Left colon (tissue), 2 donors: ENCODE data around the gene KIF23. TPM values are rescaled to one million over a fixed set of nuclear protein-coding genes. Genes with fewer than 3 reads are reported as not detected.
A peak's percentile ranks its signal among the peaks of the same experiment; 100 is the strongest.
"Not testable (repeated sequence)": the region's sequence is repeated elsewhere in the genome, so short reads cannot be mapped to it uniquely, and the experiment has no call there.

ENCODE experiments used
- ATAC-seq: fragments of 200-7000 bp; cut with Tn5 transposase; one replicate; pipeline ENCODE4 v1.9.1; 2020; ENCODE audit warnings: mild to moderate bottlenecking, moderate library complexity
- DNase-seq, 2 donors: peaks; one replicate each; pipeline ENCODE4 v3.0.0-alpha.2; 2020
- intact Hi-C, 2 donors: fragments of 100-400 bp; cut with DNase I in 1 of 2; cut with micrococcal nuclease in 1 of 2; formaldehyde crosslinking; loops; one replicate each; pipeline versions ENCODE4 v1.11.2 to v1.14.0; 2022; cut with DNase I, micrococcal nuclease
- total RNA-seq, 2 donors: library from RNA; stranded (reverse); fragmentation: NEBNext Ultra II Directional; extraction: Animal tissue kit (Norgen Biotek cat#: 25700); gene quantifications; one replicate each; pipeline ENCODE4 v1.2.1, GENCODE V29; 2021
- donor health status: DM: no; HTN: no; CAD: no.
- donor health status: DM: yes; HTN: yes; CAD: no.

Gene KIF23
- total RNA-seq, 2 donors from 2014 or later = 4.0 to 8.7 TPM

DNA sequence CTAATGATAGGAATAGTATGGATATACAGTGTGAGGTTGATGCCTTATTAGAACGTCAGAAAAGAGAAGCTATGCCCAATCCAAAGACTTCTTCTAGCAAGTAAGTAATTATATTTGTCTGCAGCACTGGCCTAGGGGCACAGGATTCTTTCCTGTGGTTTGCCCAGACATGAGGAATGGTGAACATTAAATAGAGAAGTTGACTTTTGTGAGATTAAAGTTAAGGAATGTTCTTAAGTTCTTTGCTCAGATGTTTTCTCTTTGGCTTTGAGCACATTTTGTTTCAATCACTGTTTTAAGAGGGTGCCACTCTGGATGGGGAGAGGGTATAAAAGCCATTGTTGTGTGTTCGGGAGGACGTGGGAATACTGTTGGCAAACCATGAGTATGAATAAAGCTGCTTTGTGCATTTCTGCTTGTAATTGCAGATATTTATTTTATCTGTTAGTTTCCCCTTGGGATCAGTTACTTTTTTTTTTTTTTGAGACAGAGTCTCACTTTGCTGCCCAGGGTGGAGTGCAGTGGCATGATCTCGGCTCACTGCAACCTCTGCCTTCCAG is 8.3 kb downstream of the KIF23 start:
- ATAC-seq (no peak), DNase-seq (no peak)
- intact Hi-C loops = no loop called here

DNA sequence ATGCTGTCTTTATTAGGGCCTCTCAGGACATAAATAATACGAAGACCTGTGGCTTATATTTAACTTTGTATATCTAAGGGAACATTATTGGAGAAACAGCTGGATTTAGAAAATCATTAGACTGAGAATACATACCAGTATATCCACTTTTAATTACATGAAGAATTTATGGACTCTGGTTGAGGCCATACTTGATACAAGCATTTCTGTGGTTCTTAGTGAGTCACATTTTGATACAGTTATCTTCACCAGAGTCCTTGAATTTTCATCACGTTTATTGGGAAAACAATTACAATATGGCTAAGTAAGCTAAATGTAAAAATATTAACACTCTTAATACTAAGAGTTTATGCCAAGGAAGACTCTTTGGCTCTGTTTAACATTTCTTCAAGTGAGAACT is 9.9 kb downstream of the KIF23 start:
- intact Hi-C loops = no loop called here
- no peak for DNase-seq

DNA sequence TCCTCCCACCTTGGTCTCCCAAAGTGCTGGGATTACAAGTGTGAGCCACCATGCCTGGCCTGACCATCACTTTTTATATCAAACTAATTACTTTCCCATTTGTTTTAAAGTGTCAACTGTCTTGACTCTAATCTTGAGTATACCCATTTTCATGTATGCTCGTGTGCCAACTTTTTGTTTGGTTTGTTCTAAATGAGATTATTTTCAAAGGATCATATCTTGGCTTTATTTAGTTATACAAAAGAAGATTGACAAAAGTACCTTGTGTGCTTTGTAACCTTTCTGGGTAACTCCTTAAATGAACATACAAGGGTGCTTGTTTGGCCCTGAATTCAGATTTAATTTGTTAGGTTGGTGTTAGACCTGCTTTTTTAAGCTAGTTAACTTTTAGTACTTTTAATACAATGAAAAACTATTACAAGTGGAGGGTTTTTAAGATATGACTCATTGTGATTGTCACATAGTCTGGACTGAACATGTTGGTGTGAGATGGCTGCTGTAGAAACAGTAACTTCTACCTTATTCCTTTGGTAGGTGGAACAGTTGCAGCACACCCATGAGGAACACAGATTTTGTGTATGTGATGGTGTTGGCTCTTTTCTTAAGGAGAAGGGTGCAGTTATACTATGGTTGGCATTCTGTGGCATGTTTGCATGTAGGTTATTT is 10.7 kb downstream of the KIF23 start:
- ATAC-seq (no peak), DNase-seq (no peak)
- intact Hi-C loops = no loop called here

More for the DNA sequence above, 9.9 kb downstream of the KIF23 start:
- ATAC-seq = no peak

DNA sequence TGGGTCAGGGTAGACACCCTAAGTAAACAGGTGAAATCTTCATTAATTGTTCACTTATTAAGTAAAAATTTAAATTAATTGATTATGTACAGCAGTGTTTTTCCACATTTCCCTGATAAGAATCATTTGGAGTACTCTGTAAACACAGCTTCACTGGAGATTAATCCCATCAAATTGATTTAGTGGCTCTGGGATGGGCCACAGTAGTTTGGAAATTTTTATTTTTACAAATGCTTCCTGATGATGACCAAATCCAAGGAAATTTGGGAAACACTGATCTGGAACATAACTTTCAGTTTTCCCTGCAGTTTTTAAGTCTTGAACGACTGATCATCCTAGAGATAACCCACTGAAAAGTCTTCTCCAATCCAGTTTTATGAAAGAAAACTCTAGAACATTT is 19.7 kb downstream of the KIF23 start:
- intact Hi-C loops = no loop called here
- ATAC-seq (no peak), DNase-seq (no peak)

DNA sequence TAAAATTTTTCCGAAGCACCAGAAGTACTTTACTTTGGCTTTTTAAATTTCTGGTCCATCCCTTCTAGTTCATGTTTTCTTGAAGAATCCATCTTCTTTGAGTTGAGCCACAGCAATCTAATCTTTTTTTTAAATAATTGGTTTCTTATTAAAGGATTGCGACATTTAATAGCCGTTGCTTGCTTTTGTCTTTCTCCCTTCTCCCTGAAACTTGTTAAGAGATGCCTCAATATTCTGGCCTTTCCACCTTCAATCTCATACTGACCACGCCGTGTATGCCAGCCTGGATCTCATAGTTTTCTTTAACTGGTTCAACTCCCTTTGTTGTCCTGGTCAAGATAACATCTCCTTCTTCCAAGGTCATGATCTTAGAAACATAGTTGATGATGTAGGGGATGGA is 20.1 kb downstream of the KIF23 start:
- intact Hi-C loops = no loop called here
- DNase-seq = no peak
- ATAC-seq = no peak

DNA sequence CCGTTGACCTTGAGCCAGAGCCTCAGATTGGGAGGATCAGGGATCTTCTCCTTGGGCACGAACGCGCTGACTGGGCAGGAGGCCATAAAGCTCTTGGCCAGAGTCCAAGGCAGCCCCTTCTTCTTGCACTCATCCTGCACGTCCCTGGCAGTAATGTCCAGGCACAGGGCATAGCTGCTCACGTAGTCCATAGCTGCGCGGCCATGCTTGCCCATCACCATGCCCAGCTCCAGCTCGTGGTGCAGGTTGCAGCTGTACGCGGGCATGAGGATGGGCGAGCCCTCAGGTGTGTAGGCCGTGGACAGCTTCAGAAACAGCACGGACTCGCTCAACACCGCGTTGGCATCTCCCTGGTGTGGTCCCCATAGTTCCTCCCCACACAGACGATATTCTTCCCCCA is 20.5 kb downstream of the KIF23 start:
- intact Hi-C loops = no loop called here
- DNase-seq = no peak
- ATAC-seq = no peak

DNA sequence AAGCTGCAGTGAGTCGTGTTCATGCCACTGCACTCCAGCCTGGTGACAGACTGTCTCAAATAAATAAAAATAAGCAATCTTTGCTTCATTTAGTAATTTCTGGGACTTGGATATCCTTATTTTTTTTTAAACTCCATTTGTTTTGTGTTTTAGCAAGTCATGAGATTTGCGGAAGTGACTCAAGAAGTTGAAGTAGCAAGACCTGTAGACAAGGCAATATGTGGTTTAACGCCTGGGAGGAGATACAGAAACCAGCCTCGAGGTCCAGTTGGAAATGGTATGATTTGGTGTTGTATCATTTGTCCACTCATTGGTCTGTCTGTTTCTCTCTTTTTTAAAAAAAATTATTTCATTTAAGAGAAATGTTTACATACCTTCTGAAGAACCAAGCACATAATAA is 21.8 kb downstream of the KIF23 start:
- DNase-seq = no peak
- intact Hi-C loops = no loop called here
- ATAC-seq = no peak

DNA sequence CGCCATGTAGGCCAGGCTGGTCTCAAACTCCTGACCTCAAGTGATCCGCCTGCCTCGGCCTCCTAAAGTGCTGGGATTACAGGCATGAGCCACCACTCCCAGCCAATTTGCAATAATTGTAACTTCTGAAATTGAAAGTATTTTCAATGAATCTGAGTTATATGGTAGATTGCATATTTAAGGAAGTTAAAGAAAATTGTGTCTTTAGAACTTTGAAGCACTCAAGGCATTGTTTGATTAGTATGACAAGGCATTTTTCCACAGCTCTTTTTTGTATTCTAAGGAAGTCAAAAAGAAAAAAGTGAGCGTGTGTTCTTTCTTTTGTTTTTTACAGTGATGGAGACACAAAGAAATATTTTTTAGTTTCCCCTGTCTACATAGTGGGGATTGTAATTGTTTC is 22.8 kb downstream of the KIF23 start:
- ATAC-seq (no peak), DNase-seq (no peak)
- intact Hi-C loops = no loop called here

DNA sequence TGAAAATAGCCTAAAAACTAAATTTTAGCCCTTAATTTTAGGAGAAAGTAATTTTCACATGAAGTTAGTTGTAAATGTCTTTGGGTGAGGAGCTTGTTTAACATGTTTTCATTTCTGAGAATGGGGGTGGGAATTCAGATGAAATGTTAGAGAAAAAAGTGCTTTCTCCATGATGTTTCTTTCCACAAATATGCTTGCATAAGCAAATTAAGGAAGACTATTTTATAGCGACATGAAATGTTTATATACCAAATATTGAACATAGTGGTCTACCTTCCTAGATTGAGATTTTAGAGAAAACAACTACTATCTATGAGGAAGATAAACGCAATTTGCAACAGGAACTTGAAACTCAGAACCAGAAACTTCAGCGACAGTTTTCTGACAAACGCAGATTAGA is 25.5 kb downstream of the KIF23 start:
- no peak for DNase-seq
- intact Hi-C loops = no loop called here
- ATAC-seq = no peak

DNA sequence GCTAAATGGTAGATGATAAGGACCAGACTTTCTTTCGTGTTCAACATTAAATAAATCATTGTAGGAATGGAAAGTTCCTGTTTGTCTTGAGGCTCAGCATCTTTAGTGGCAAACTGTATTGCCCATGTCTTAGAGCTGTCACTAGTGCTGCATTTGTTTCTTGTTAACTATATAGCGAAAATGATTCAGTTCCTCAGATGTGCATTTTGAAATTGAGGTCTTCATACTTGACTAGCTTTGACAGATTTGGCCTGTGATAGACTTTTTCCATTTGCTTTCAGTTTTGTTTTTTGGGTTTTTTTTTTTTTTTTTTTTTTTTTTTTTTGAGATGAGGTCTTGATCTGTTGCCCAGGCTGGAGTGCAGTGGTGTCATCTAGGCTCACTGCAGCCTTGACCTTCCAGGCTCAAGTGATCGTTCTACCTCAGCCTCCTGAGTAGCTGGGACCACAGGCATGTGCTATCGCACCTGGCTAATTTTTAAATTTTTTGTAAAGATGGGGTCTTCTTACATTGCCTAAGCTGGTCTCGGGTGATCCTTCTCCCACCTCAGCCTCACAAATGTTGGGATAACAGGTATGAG is 29.0 kb downstream of the KIF23 start:
- intact Hi-C loops = no loop called here
- ATAC-seq = no peak
- DNase-seq = no peak

DNA sequence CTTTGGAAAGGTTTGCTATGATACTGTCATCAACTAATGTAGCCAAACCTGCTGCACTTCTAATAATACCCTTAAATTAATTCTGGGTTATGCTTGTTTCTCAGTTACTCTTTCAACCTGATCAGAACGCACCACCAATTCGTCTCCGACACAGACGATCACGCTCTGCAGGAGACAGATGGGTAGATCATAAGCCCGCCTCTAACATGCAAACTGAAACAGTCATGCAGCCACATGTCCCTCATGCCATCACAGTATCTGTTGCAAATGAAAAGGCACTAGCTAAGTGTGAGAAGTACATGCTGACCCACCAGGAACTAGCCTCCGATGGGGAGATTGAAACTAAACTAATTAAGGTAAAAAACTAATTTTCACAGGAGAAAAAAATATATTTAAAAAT is 30.5 kb downstream of the KIF23 start:
- DNase-seq (no peak), ATAC-seq (no peak)
- intact Hi-C loops = no loop called here

DNA sequence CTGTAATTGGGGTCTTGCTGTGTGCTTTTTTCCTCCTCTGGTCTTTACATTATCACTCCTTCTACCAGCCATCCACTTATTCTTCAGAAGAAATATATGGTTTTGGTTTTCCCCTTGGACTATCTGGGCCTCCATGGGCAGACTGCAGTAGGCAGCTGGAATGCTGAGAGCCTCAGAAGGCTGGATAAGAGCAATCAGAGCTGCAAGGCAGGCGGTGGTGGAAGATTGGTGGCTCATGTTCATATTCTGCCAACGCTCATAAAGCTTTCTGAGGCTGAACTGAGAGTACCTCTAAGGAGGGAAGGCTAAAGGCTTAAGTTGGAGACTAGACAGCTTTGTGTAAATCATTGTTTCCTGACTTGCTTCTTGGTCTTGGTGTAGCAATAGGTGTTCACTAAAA is 32.8 kb downstream of the KIF23 start:
- ATAC-seq = no peak
- intact Hi-C loops = no loop called here

DNA sequence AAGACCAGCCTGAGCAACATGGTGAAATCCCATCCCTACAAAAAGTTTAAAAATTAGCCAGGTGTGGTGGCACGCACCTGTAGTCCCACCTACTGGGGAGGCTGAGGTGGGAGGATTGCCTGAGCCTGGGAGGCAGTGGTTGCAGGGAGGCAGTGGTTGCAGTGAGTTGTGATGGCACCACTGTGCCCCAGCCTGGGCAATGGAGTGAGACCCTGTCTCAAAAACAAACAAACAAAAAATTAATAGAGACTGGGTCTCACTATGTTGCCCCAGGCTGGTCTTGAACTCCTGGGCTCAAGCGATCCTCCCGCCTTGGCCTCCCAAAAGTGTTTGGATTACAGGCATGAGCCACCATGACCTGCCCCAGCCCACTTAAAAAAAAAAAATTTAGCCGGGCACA is 36.1 kb downstream of the KIF23 start:
- intact Hi-C loops, DNase-seq, ATAC-seq: not testable (repeated sequence)

More for the DNA sequence above, 32.8 kb downstream of the KIF23 start:
- no peak for DNase-seq

DNA sequence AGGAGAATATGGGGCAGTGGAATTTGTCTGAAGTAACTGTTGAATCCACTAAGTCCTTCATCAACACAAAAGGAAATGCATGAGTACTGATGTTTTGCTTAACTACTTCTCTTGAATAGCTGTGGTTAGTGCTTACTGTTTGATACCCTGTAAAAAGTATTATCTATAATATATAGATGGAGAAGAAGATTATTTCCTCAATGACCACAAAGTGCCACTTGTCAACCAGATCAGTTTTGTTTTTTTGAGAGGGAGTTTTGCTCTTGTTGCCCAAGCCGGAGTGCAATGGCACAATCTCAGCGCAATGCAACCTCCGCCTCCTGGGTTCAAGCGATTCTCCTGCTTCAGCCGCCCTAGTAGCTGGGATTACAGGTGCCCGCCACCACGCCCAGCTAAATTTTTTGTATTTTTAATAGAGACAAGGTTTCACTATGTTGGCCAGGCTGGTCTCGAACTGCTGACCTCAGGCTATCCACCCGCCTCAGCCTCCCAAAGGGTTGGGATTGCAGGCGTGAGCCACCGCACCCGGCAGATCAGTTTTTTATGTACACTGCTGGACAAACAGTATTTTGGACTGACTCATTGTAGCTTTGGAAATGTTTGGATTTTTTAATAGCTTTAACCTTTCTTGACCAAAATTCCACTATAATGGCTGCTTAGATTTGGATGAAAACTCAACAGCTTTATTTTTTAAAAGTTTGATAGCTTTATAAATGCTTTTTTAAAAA is 37.0 kb downstream of the KIF23 start:
- no peak for DNase-seq
- ATAC-seq = no peak
- intact Hi-C loops = no loop called here

DNA sequence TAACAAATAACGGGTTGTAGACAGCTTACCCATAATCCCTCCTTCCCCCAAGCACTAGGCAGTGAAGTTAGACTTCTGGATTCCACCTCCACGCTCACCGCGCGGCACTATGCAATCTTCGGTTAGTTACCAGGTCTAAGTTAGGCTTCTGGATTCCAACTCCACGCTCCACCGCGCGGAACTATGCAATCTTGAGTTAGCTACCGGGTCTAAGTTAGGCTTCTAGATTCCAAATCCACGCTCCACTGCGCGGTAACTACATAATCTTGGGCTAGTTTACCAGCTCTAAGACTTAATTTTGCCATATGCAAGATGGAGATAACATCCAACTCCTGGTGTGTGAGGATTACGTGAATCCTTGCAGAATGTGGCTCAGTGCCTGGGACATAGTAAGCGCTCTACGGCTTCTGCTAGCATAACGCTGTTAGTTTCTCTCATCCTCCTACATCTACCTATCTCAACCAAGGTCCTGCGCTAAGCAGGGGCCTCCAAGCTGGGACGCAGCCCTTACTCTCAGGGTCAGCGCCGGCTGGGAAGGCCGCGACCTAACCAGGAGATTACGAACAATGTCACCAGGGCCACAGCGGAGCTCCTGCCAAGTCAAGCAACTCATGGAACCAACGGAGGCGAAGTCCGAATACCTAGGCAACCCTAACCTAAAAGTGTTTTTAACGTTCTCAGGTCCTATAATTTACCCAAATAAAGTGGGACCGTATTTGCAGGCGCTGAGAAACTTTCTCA is 38.0 kb downstream of the KIF23 start:
- intact Hi-C loops = no loop called here
- ATAC-seq (peak; percentile 23), DNase-seq (peak in 1 of 2 donors; percentile 37)

DNA sequence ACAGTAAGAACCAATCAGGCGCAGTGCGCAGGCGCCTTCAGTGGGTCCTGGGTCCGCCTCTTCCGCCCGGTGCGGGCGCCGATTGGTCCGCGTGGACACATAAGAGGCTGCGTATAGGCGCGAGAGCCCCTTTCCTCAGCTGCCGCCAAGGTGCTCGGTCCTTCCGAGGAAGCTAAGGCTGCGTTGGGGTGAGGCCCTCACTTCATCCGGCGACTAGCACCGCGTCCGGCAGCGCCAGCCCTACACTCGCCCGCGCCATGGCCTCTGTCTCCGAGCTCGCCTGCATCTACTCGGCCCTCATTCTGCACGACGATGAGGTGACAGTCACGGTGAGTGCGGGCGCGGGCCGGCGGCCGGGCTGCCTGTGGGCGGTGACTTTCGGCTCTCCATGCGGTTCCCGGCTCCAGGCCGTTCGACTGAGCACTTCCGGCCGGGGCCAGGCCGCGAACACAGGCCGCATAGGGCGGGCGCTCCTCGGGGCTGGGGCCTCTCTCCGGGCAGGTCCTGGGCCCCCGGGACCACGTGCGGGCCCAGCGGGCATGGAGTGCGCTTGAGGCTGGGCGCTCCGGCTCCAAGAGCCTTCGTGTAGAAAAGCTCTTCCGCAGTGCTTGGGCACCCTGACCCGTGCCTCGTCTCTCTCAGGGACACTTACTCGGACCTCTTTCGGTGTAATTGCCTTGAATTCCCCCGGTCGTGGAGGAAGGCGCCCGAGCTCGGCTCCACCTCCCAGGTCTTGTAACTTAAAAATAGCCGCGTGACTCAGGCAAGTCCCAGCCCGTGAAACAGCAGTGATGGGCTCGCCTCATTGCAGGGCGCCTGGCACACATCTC is 38.8 kb downstream of the KIF23 start, which contains the start of gene RPLP1:
RPLP1 (plus strand) TSS at position 127 of the 830 bp plus-strand sequence; CDS start at position 258, 131 bp downstream.
- intact Hi-C loops = no loop called here
- DNase-seq (peak; percentile 95 to 98), ATAC-seq (peak; percentile 85)

DNA sequence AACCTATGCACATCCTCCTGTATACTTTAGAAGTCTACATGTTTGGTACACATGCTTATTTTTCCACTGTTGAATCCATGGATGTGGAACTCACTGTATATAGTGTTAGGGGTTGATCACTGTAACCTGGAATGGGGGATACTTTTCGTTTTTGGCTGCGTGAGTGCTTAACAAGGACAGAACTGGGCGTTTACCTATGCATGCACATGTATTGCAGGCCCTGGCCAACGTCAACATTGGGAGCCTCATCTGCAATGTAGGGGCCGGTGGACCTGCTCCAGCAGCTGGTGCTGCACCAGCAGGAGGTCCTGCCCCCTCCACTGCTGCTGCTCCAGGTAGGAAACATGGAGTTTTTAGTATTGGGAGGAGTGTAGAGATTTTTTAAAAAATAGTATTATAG is 40.8 kb downstream of the KIF23 start:
- DNase-seq (no peak), ATAC-seq (no peak)
- intact Hi-C loops = no loop called here
